HG03457 (cell line): ENCODE results near the gene FAM120C.

Experiments used
- ATAC-seq: cut with Tn5 transposase; IDR thresholded peaks from one replicate; pipeline ENCODE4 v1.9.1; 2021; ENCODE audit warnings: moderate number of reproducible peaks; ENCODE audit not compliant: unreplicated experiment

Gene FAM120C

DNA sequence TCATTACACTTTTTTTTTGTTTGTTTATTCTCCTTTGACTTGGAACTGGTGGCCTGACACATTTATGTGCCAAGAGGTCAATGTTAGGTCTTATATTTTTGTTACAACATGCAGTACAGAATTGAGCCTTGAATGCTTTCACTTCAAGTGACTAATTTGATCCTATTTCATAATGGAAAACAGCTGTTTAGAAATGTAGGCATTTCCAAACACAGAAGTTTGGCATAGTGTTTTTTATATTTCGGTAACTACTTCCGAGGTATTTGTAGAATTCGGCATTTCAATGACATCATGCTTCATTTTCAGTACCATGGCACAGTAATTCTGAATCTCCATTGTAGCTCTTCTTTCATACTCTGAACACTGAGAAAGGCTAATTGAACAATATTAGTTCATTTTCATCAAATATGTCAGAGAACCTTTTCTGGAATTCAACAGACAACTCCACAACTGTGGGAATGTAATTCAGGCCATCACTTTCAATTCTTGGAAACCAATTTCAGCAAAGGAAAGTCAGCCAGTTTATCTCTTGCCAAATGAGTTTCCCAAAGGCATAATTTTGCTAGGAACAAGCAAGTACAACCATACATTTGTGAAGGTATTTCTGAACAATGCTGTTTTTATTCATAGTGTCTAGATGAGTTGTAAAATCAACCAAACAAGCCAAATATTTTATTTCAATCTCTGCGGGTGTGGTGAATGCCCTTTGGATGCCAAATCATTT, 11.4 kb downstream of the FAM120C start:
- no peak for ATAC-seq

GRCh38 chrX:54171091-54171490, 12.0 kb downstream of the FAM120C start:
- no peak for ATAC-seq

GRCh38 chrX:54166915-54167314, 16.1 kb downstream of the FAM120C start:
- ATAC-seq = no peak

DNA sequence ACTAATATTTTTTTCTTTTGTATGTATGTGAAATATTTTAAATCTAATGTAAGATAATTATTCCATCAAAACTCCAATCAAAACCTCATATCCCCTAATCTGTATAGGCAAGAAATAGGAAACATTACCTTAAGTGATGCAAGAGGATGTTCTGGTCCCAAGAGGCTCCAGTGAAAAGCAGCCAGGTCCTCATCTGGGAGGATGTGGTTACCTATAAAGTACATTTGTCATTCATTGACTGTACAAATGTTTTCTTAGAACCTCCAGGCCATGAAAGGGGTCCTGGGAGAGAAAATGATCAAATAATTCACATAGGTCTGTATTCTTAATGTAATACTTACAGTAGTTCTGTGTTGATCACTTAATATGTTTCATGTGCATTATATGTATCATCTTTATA, 25.5 kb downstream of the FAM120C start:
- ATAC-seq = no peak

- no peak for ATAC-seq
Measured at GRCh38 chrX:54134269-54134668, 48.8 kb downstream of the FAM120C start.

- ATAC-seq = no peak
Measured at GRCh38 chrX:54116391-54116790, 66.7 kb downstream of the FAM120C start.

DNA sequence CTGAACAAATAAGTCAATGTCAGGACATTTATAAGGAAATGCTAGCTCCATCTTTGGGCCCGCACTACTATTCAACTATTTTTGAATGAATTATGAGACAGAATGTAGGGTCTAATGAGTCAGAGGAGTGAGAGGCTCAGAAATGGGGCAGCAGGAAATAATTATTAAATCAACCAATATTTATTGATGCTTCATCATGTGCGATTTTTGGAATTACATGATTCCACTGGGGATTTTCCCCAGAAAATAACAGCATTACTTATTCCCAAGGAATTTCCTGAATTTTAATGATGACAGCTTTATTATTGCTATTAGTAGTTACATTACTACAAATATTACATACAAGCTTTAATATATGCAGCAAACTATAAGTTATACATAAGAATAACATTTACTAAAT, 89.5 kb downstream of the FAM120C start:
- no peak for ATAC-seq

- ATAC-seq = no peak
Measured at GRCh38 chrX:54093159-54093558, 89.9 kb downstream of the FAM120C start.

DNA sequence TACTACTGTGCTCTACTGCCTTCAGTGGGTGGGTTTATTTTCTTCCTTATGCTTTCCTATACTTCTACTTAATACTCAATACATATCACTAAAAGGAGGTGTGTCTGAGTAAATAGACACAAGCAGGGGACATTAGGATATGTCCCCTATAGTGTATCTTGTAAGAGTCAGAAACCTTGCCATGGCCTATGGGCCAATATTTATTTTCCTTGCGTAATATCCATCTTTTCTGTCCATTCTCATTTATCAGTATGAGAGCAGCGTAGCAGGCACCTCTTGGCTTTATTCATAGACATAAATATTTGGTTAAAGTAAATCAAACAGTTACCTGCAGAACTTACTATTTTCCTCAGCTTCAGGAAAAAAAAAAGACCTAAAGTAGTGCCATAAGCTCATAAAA, 92.2 kb downstream of the FAM120C start:
- ATAC-seq = no peak

DNA sequence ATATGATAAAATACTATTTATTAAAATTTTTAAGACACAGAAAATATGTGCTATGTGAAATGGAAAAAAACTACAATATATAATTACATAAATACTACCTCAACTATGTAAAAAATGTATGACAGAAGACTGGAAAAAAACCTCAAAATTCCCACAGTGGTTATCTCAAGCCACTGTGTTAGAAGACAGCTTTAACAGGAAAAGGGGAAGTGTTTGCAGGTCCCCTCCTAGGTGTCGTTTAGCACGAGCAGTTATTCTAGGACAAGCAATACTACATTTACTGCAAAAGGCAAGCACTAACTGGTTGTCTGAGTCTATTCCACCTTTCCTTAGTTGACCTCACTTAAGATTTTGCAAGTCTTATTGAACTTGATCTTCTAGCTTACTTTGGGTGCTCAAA, 93.9 kb downstream of the FAM120C start:
- no peak for ATAC-seq

GRCh38 chrX:54087661-54088060, 95.4 kb downstream of the FAM120C start:
- ATAC-seq = no peak

DNA sequence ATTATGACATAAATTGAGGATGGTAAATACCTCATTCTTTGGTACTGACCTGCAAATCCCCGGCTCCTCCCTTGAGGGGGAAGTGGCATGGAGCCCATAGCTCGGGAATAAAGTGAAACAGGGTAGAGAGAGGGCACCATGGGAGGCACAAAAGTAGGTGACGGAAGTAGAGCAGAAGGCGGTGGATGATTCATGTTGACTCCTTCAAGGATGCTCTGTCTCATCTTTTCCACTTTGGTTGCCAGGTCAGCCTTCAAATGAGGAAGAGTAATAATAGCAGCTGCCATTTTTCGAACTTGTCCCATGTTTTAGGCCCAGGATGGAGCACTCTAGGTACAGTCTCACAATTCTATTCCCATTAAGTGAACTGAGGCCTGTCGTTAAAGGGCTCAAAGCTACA, 97.4 kb downstream of the FAM120C start:
- ATAC-seq = no peak

DNA sequence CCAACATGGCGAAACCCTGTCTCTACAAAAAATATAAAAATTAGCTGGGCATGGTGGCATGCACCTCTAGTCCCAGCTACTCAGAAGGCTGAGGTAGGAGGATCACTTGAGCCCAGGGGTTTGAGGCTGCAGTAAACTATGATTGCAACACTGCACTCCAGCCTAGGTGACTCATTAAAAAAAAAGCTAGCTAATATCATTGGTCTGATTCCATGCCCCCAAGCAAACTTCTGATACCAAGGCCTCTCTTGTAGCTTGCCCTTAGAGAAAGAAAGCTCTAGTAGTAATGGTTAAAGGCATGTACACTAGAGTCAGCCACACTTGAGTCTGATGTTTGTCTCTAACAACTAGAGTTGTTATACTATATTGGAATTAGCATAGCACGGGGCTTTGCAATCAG, 106.2 kb downstream of the FAM120C start:
- no peak for ATAC-seq

DNA sequence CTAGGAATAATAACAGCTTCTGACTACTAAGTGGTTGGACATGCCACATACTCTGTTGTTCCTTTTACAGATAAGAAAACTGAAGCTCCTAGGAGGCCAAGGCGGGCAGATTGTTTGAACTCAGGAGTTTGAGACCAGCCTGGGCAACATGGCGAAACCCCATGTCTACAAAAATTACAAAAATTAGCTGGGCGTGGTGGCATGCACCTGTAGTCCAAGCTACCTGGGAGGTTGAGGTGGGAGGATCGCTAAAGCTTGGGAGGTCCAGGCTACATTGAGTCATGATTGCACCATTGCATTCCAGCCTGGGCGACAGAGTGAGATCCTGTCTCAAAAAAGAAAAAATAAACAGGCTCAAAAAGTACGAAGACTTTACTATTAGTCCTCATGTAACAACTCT, 108.2 kb downstream of the FAM120C start:
- no peak for ATAC-seq

GRCh38 chrX:54067766-54068165, 115.3 kb downstream of the FAM120C start:
- no peak for ATAC-seq

DNA sequence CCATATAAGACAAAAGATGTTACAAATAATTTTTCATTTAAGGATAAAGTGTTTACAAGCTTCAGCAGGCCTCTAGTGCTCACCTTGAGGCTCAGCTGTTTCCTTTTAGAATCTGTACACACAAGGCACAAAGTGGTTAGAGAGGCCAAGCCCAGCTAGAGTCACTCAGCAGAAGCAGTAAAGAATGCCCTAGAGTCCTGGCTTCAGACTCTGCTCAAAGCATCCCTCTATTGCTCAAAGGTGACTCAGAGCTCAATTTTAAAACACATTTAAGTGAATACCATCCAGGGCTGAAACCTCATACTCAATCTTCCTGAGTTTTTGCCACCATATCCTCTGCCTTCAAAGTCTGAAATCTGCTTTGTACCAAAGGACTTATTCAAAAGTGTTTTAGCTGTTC, 116.2 kb downstream of the FAM120C start:
- ATAC-seq = no peak

DNA sequence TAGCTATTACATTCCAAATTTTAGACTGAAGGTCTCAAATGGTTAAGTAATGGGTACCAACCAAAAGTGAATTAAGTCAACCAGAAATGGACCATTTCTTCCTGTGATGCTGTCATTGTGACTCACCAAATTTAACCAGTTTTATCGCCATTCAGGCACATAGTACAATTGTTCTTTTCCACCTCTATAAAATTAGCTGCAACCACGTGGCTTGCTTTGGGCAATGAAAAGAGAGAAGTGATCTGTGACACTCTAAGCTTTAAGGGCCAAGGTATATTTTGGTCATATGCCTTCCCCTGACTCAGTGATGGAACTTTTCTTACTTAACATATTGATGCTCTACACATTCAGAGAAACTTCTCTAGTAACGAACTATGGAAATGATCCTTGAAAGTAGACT, 118.5 kb downstream of the FAM120C start:
- no peak for ATAC-seq

DNA sequence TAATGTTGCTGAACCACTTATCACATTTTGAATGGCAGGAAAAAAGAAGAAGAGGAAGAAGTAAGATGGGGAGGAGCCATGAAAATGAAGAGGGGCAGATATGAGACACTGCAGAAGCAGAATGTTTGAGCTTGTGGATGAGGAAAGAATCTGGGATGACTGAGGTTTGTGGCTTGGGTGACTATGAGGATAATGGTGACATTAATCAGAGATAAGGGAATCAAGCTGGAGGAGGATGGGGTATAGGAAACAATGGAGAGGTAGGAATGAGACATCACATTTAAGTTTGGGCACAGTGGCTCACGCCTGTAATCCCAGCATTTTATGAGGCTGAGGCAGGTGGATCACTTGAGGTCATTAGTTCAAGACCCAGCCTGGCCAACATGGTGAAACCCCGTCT, 119.7 kb downstream of the FAM120C start:
- no peak for ATAC-seq

- no peak for ATAC-seq
Measured at GRCh38 chrX:54049801-54050200, 133.3 kb downstream of the FAM120C start.

DNA sequence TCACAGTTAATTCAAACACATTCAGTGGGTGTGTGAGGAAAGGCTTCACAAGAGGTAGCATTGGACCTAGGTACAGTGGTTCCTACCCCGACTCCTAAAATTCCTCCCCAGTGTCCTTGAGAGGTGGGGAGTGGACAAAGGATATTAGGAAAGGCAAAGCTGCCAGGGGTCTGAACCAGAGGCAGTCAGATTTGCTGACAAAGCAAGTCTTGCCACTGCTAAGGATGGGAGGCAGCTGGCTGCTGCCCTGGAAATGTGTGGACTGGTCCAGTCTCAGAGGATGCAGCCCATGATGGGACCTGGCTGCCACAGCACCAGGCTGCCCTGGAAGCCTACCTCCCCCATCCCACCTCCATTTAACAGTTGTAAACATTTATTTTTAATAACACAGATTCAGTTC, 134.6 kb downstream of the FAM120C start:
- no peak for ATAC-seq

- ATAC-seq = no peak
Measured at GRCh38 chrX:54045563-54046228, 137.4 kb downstream of the FAM120C start.

DNA sequence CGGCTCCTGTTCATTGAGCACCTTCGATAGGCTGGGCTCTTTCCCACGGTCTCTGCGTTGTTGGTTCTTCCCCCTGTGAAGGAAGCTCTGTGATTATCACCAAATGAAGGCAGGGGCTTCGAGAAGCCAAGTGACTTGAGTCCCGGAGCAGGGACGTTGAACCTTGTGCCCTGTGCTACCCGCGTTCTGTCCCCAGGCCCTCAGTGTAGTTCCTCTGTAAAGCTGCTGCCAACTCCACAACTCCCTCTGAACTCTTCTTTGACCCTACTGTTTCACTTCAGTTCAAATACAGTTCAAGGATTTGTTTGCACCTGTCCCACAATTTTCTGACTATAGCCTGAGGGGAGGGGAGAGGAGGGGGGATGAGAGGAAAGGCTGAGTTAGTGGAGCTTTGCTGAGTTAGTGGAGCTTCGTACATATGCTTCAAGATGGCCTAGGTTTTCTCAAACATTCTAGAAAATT, 138.1 kb downstream of the FAM120C start:
- ATAC-seq = no peak
